SU-DHL-6 (cell line): ENCODE data around the gene CCR4.

Experiments
- H2AFZ ChIP-seq: fragments of 200-600 bp; sonication (generic); 2 replicates; pipeline ENCODE4 v1.6.1; 2014; ENCODE audit warnings: low read depth, mild to moderate bottlenecking, moderate library complexity, mixed read lengths, antibody characterized with exemption, low read length; ENCODE audit not compliant: severe bottlenecking
- H3F3A ChIP-seq: fragments of 200-600 bp; shearing (Covaris generic); 2 replicates; pipeline ENCODE4 v1.6.0; 2016; ENCODE audit warnings: antibody characterized with exemption, mild to moderate bottlenecking; ENCODE audit not compliant: insufficient read depth
- H3K27ac ChIP-seq: fragments of 200-600 bp; sonication (generic); 2 replicates; pipeline ENCODE4 v1.5.1; 2016; ENCODE audit warnings: low read depth, mild to moderate bottlenecking, low read length, moderate library complexity, mixed read lengths
- H3K27me3 ChIP-seq: fragments of 200-600 bp; sonication (generic), shearing (Covaris generic); 2 replicates; pipeline ENCODE4 v1.6.0; 2014; ENCODE audit warnings: mild to moderate bottlenecking, low read length
- H3K36me3 ChIP-seq: fragments of 200-600 bp; sonication (generic); 2 replicates; pipeline ENCODE4 v1.6.1; 2014; ENCODE audit warnings: mild to moderate bottlenecking, low read length, mixed read lengths
- H3K4me2 ChIP-seq: fragments of 300-600, 200-600 bp; shearing (Covaris generic), sonication (generic); 2 replicates; pipeline ENCODE4 v1.6.0; 2014; ENCODE audit warnings: low read length, low read depth, mild to moderate bottlenecking; ENCODE audit not compliant: poor library complexity, severe bottlenecking
- H3K4me3 ChIP-seq: fragments of 200-600 bp; sonication (generic); 2 replicates; pipeline ENCODE4 v1.5.1; 2014; ENCODE audit warnings: antibody characterized with exemption, low read length, mild to moderate bottlenecking, mixed read lengths; ENCODE audit not compliant: insufficient read depth, poor library complexity, severe bottlenecking
- H3K79me2 ChIP-seq: fragments of 200-600 bp; sonication (generic); 2 replicates; pipeline ENCODE4 v1.6.1; 2014; ENCODE audit warnings: mild to moderate bottlenecking, low read length, moderate library complexity; ENCODE audit not compliant: insufficient read depth
- H3K9ac ChIP-seq: fragments of 200-600 bp; sonication (generic); 2 replicates; pipeline ENCODE4 v1.7.0; 2014; ENCODE audit warnings: mild to moderate bottlenecking, low read length
- H3K9me2 ChIP-seq: fragments of 200-600 bp; sonication (generic); replicated peaks from 2 replicates; pipeline ENCODE4 v1.6.1; 2014; ENCODE audit warnings: low read length; ENCODE audit not compliant: insufficient read depth
- H3K9me3 ChIP-seq: fragments of 200-600 bp; sonication (generic); 2 replicates; pipeline ENCODE4 v1.6.1; 2014; ENCODE audit warnings: low read length, mixed read lengths; ENCODE audit not compliant: insufficient read depth
- H4K20me1 ChIP-seq: fragments of 200-600 bp; sonication (generic); 2 replicates; pipeline ENCODE4 v1.6.1; 2014; ENCODE audit warnings: low read depth, mild to moderate bottlenecking, antibody characterized with exemption, low read length, moderate library complexity, mixed read lengths
- EZH2phosphoT487 ChIP-seq: fragments of 200-600 bp; sonication (generic), shearing (Covaris generic); conservative IDR thresholded peaks from 2 replicates; pipeline ENCODE4 v1.6.1; 2018; ENCODE audit warnings: mild to moderate bottlenecking, antibody characterized with exemption, low read length, moderate library complexity, mixed read lengths
- TF ChIP-seq, protein P1 (sequence below): fragments of 200-600 bp; sonication (generic); IDR thresholded peaks from one replicate; pipeline ENCODE4 v1.5.1; 2017; ENCODE audit warnings: antibody characterized with exemption, mild to moderate bottlenecking, low read length, moderate library complexity; ENCODE audit not compliant: insufficient read depth, poor library complexity, severe bottlenecking

CCR4 gene

DNA sequence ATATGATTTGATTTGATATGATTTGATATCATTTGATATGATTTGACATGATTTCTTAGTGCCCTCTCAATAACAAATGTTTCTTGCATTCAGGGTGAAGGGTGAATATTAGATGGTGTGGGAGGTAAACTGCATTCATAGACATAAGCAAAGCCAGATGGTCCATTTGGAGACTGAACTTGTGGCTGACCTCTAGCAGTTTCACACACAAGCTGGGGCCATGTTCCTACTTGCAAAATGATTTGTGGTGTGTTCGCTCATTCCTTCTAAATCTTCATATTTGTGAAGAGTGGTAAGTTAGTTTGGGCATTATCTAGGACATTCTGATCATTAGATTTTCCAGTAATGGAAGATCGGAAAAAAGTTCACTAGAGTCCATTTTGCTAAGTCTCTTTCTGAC, 40.5 kb upstream of the CCR4 start:
- no peak overlapping the region for H2AFZ ChIP-seq
- TF ChIP-seq EZH2phosphoT487 = no peak
- TF ChIP-seq, protein P1, sequence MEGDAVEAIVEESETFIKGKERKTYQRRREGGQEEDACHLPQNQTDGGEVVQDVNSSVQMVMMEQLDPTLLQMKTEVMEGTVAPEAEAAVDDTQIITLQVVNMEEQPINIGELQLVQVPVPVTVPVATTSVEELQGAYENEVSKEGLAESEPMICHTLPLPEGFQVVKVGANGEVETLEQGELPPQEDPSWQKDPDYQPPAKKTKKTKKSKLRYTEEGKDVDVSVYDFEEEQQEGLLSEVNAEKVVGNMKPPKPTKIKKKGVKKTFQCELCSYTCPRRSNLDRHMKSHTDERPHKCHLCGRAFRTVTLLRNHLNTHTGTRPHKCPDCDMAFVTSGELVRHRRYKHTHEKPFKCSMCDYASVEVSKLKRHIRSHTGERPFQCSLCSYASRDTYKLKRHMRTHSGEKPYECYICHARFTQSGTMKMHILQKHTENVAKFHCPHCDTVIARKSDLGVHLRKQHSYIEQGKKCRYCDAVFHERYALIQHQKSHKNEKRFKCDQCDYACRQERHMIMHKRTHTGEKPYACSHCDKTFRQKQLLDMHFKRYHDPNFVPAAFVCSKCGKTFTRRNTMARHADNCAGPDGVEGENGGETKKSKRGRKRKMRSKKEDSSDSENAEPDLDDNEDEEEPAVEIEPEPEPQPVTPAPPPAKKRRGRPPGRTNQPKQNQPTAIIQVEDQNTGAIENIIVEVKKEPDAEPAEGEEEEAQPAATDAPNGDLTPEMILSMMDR = no peak

DNA sequence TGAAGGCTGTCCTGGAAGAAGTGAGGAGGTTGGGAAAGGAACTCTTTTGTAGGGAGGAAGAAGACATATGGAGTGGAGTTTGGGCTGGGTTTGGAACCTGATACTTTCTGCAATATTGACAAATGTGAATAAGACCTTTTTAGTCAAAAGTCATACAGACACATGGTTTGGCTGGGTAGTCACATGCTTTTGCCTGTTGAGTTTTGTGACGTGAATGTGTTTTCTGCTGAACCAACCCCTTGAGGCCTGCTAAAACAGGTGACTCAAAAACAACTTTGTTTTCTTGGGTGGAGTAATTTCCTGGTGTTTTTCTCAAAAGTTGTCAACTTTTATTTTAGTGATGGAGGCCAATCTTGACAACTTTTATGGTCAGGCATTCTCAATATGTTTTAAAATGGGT, 39.4 kb upstream of the CCR4 start:
- H3K9me2 ChIP-seq = no peaks in the 10 kb centered on the region

More for the DNA sequence above, 40.5 kb upstream of the CCR4 start:
- Histone ChIP-seq H3K9me3 (no peaks in the 10 kb centered on the region), H3K27me3 (no peaks in the 10 kb centered on the region), H3K4me2 (no peak overlapping the region), H3K9me2 (no peaks in the 10 kb centered on the region), H4K20me1 (no peaks in the 10 kb centered on the region), H3K4me3 (no peak overlapping the region), H3K9ac (no peak overlapping the region), H3K27ac (no peak overlapping the region), H3K79me2 (no peaks in the 10 kb centered on the region), H3K36me3 (no peaks in the 10 kb centered on the region), H3F3A (no peaks in the 10 kb centered on the region)

DNA sequence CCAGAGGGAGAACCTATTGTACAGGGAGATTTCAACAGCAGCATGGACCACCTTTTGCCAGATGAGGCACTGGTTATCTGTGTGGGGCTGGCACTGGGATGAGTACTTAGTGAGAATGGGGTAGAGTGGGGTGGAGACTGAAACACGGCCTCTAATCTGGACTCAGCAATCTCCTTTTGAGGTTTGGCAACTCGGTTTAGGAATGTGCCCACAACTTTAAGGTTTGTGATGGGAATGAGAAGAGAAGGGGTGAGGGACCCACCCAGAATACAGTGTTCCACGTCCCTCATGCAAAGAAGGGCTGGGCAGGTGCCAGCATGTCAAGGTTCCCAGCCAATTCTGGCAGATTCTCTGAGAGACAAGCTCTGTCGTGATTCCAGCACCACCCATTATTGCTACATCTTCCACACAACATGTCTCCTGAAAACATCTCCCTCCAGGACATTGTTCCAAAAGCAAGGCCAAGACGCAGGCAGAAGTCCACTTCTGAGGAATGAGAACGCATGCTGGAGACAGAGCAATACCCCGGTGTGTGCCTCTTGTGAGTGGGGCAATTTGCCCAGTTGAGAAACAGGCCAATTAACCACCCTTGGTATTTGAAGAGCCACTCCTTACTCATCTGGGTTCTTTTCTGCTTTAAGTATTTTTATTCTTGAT, 37.5 kb upstream of the CCR4 start:
- TF ChIP-seq, protein P1 = no peak
- no peak for TF ChIP-seq EZH2phosphoT487
- Histone ChIP-seq H3K27ac (no peak overlapping the region), H3K9me2 (no peaks in the 10 kb centered on the region), H3K9ac (no peak overlapping the region), H4K20me1 (no peaks in the 10 kb centered on the region), H3K36me3 (no peaks in the 10 kb centered on the region), H3K4me2 (no peak overlapping the region), H3F3A (no peaks in the 10 kb centered on the region), H3K9me3 (peaks cover 13% of the 10 kb centered on the region; the same call in 1 of the 2 replicates), H3K79me2 (no peaks in the 10 kb centered on the region), H3K4me3 (no peak overlapping the region), H3K27me3 (no peaks in the 10 kb centered on the region), H2AFZ (no peak overlapping the region)

More for the DNA sequence above, 39.4 kb upstream of the CCR4 start:
- Histone ChIP-seq H3K9me3 (peaks cover 4% of the 10 kb centered on the region; the same call in 1 of the 2 replicates), H3F3A (no peaks in the 10 kb centered on the region), H2AFZ (no peak overlapping the region), H3K27ac (no peak overlapping the region), H4K20me1 (no peaks in the 10 kb centered on the region), H3K79me2 (no peaks in the 10 kb centered on the region), H3K9ac (no peak overlapping the region), H3K4me2 (no peak overlapping the region), H3K27me3 (no peaks in the 10 kb centered on the region), H3K4me3 (no peak overlapping the region), H3K36me3 (no peaks in the 10 kb centered on the region)
- TF ChIP-seq, protein P1 = no peak
- no peak for TF ChIP-seq EZH2phosphoT487
